Smooth muscle cell (in vitro differentiated cells): Measurements from ENCODE around the gene ANKS1A. TPM values are rescaled to one million over a fixed set of nuclear protein-coding genes. Genes with fewer than 3 reads are reported as not detected.

Experiments
- DNase-seq: peaks from one replicate; lab custom pipeline; 2025; ENCODE audit not compliant: unreplicated experiment; lab: John Stamatoyannopoulos, UW
- H2AFZ ChIP-seq: fragments of 200-600 bp; sonication (generic); 2 replicates; pipeline ENCODE4 v1.6.0; 2016; ENCODE audit warnings: antibody characterized with exemption, low read depth, mild to moderate bottlenecking
- H3F3A ChIP-seq: fragments of 200-600 bp; sonication (generic); 2 replicates; pipeline ENCODE4 v1.6.0; 2017; ENCODE audit warnings: antibody characterized with exemption, low read depth
- H3K27ac ChIP-seq: fragments of 200-600 bp; sonication (generic); 2 replicates; pipeline ENCODE4 v1.5.1; 2016; ENCODE audit warnings: low read depth, mild to moderate bottlenecking
- H3K27me3 ChIP-seq: fragments of 200-600 bp; sonication (generic); 2 replicates; pipeline ENCODE4 v1.6.1; 2016; ENCODE audit warnings: low read depth, mild to moderate bottlenecking
- H3K36me3 ChIP-seq: fragments of 200-600 bp; sonication (generic); 2 replicates; pipeline ENCODE4 v1.5.1; 2016; ENCODE audit warnings: low read depth
- H3K4me1 ChIP-seq: fragments of 200-600 bp; sonication (generic); 2 replicates; pipeline ENCODE4 v1.5.1; 2016; ENCODE audit warnings: low read depth
- H3K4me2 ChIP-seq: fragments of 200-600 bp; sonication (generic); 2 replicates; pipeline ENCODE4 v1.6.0; 2016; ENCODE audit warnings: mild to moderate bottlenecking
- H3K4me3 ChIP-seq: fragments of 200-600 bp; sonication (generic); 2 replicates; pipeline ENCODE4 v1.5.1; 2016; ENCODE audit warnings: mild to moderate bottlenecking
- H3K79me2 ChIP-seq: fragments of 200-600 bp; sonication (generic); 2 replicates; pipeline ENCODE4 v1.6.0; 2016; ENCODE audit warnings: low read depth, mild to moderate bottlenecking
- H3K9ac ChIP-seq: fragments of 200-600 bp; sonication (generic); 2 replicates; pipeline ENCODE4 v1.6.0; 2016; ENCODE audit warnings: low read depth
- H3K9me3 ChIP-seq: fragments of 200-600 bp; sonication (generic); replicated peaks from 2 replicates; pipeline ENCODE4 v1.5.1; 2016; ENCODE audit warnings: low read depth
- H4K20me1 ChIP-seq: fragments of 200-600 bp; sonication (generic); 2 replicates; pipeline ENCODE4 v1.6.0; 2016; ENCODE audit warnings: low read depth
- CTCF ChIP-seq: fragments of 200-600 bp; sonication (generic); IDR thresholded peaks from 2 replicates; pipeline ENCODE4 v1.5.1; 2017; ENCODE audit warnings: borderline replicate concordance, mild to moderate bottlenecking, antibody characterized with exemption; ENCODE audit not compliant: insufficient read depth, poor library complexity, severe bottlenecking
- WGBS: methylation state at CpG from one replicate; pipeline ENCODE4 v1.1.7; 2016; ENCODE audit warnings: low lambda C conversion rate; 5-methylcytosine and 5-hydroxymethylcytosine counted together
- polyA plus RNA-seq: library from polyadenylated mRNA; unstranded; fragments of >200 nt; fragmentation: Nextera tagmentation; extraction: Ambion mirVana; gene quantifications from 2 replicates; pipeline ENCODE4 v1.2.1, GENCODE V29; 2016
- total RNA-seq: library from RNA; depleted of rRNA; stranded (reverse); fragments of >200 nt; gene quantifications from 2 replicates; pipeline ENCODE4 v1.2.3, GENCODE V29; 2014

The ANKS1A gene
- total and polyA plus RNA-seq, 2 experiments from 2014 or later, result 28.9 to 39.2 TPM

- H3K27ac ChIP-seq, result no peak overlapping the region
- 93% methylated on average over 9 of the region's 9 CpGs for WGBS
Measured at GRCh38 chr6:35072698-35073055, 183.6 kb downstream of the ANKS1A start.

DNA sequence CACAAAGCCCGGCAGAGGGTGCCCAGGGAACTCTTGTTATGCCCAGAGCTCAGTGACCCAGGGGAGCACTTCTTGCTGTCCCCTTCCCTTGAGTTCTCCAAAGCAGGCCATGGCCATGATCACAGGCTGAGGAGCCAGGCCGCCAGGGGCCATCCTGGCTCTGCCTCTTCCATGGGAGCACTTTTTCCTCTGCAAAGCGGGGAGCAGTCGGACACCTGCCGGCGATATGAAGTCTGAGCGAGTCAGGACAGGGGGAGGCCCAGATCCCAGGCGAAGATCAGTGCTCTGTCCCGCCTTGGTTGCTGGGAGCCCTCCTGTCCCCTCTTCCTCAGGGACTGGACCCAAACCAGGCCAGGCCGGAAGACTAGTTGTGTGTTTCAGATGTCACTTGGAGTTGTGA, 184.2 kb downstream of the ANKS1A start:
- Histone ChIP-seq H3K4me3 (no peak overlapping the region), H4K20me1 (peaks cover 17% of the 10 kb centered on the region), H3K36me3 (no peaks in the 10 kb centered on the region), H3K27ac (no peak overlapping the region), H3F3A (no peaks in the 10 kb centered on the region), H3K79me2 (no peaks in the 10 kb centered on the region), H3K4me2 (no peak overlapping the region), H3K9me3 (no peaks in the 10 kb centered on the region), H2AFZ (no peak overlapping the region), H3K9ac (no peak overlapping the region), H3K4me1 (no peaks in the 10 kb centered on the region), H3K27me3 (no peaks in the 10 kb centered on the region)
- DNase-seq, result no peak
- no peak for TF ChIP-seq CTCF
- 97% methylated on average over 10 of the region's 10 CpGs for WGBS

More at GRCh38 chr6:35072698-35073055, 183.6 kb downstream of the ANKS1A start:
- H3K79me2 ChIP-seq, result peaks cover 3% of the 10 kb centered on the region
- H3K4me1 ChIP-seq, result no peaks in the 10 kb centered on the region
- no peak overlapping the region for H2AFZ ChIP-seq
- no peaks in the 10 kb centered on the region for H3K9me3 ChIP-seq
- no peaks in the 10 kb centered on the region for H3K27me3 ChIP-seq
- H3K36me3 ChIP-seq, result no peaks in the 10 kb centered on the region
- no peak overlapping the region for H3K4me2 ChIP-seq
- DNase-seq, result no peak
- no peak overlapping the region for H3K9ac ChIP-seq
- no peaks in the 10 kb centered on the region for H3F3A ChIP-seq
- no peak overlapping the region for H3K4me3 ChIP-seq
- peaks cover 17% of the 10 kb centered on the region for H4K20me1 ChIP-seq
- no peak for TF ChIP-seq CTCF

DNA sequence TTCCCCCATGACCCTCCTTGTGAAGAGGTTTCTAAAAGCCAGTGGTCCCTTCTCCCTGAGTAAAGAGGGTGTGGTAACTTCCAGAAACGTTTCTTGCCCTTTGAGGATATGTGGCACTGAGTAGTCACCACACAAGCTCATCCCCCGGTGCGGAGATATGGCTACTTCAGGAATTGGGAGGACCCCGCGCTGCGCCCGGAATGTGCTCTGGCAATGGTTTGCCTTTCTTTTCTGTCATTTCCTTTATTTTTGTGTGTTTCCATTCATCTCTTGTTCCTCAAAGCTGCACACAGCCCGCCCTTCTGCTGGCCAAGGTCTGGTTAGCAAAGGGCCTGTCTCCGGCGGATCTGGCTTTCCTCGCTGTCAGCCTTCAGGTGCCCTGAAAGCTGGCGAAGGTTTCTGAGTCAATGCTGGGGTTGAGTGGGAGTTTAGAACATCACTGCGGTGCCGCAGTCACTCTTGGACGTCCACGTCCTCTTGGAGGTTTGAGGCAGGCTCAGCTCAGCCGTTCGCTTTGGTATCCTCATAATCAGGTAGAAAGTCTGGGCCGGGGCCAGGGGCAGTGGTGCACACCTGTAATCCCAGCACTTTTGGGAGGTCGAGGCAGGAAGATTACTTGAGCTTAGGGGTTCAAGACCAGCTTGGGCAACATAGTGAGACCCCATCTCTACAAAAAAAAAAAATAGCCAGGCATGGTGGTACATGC, 184.9 kb downstream of the ANKS1A start:
- DNase-seq, result no peak
- peaks cover 17% of the 10 kb centered on the region for H4K20me1 ChIP-seq
- no peaks in the 10 kb centered on the region for H3K27me3 ChIP-seq
- H3K9me3 ChIP-seq, result no peaks in the 10 kb centered on the region
- no peak overlapping the region for H3K27ac ChIP-seq
- H3K4me2 ChIP-seq, result no peak overlapping the region
- H3K4me1 ChIP-seq, result no peaks in the 10 kb centered on the region
- no peaks in the 10 kb centered on the region for H3K79me2 ChIP-seq
- no peak overlapping the region for H3K9ac ChIP-seq
- H3F3A ChIP-seq, result no peaks in the 10 kb centered on the region
- H3K4me3 ChIP-seq, result no peak overlapping the region
- no peak overlapping the region for H2AFZ ChIP-seq
- no peak for TF ChIP-seq CTCF
- no peaks in the 10 kb centered on the region for H3K36me3 ChIP-seq
- 93% methylated on average over 20 of the region's 20 CpGs for WGBS
